Kidney (tissue), 14 donors: ENCODE measurements around the gene CCR9. TPM values are rescaled to one million over a fixed set of nuclear protein-coding genes. Genes with fewer than 3 reads are reported as not detected.

ENCODE experiments used
- DNase-seq, 5 donors: peaks; one replicate each; pipeline ENCODE4 v3.0.0-alpha.2; 2013 to 2020
- FAIRE-seq: peaks from 2 replicates; lab custom pipeline; 2012; peaks lifted over from hg19 to GRCh38; lab: Jason Lieb, UNC
- H3K27ac ChIP-seq, 2 donors: one replicate each; pipeline ENCODE4 v1.7.0; 2013; ENCODE audit warnings: low read depth in 2 of 2, low read length in 2 of 2, inconsistent platforms in 1 of 2
- H3K27me3 ChIP-seq: one replicate; pipeline ENCODE4 v1.7.1; 2013; ENCODE audit warnings: low read length, inconsistent platforms; ENCODE audit not compliant: control insufficient read depth, insufficient read depth
- H3K36me3 ChIP-seq, 3 donors: one replicate each; pipeline versions ENCODE4 v1.7.0 to v1.7.1; 2013; ENCODE audit warnings: low read length in 3 of 3, control low read depth in 1 of 3, inconsistent platforms in 1 of 3; ENCODE audit not compliant: insufficient read depth in 3 of 3, control insufficient read depth in 2 of 3
- H3K4me1 ChIP-seq, 3 donors: one replicate each; pipeline versions ENCODE4 v1.7.0 to v1.7.1; 2013; ENCODE audit warnings: low read length in 3 of 3, inconsistent platforms in 1 of 3, low read depth in 1 of 3; ENCODE audit not compliant: control insufficient read depth in 2 of 3, insufficient read depth in 2 of 3
- H3K4me3 ChIP-seq, 3 donors: one replicate each; pipeline versions ENCODE4 v1.7.0 to v1.8.1; 2013; ENCODE audit warnings: low read length in 3 of 3, control low read depth in 1 of 3, inconsistent platforms in 1 of 3
- H3K9ac ChIP-seq, 3 donors: one replicate each; pipeline versions ENCODE4 v1.7.0 to v1.7.1; 2013; ENCODE audit warnings: low read length in 3 of 3, control low read depth in 1 of 3, inconsistent platforms in 1 of 3
- H3K9me3 ChIP-seq, 3 donors: one replicate each; pipeline versions ENCODE4 v1.7.0 to v1.7.1; 2013; ENCODE audit warnings: low read length in 3 of 3, control low read depth in 1 of 3, inconsistent platforms in 1 of 3; ENCODE audit not compliant: control insufficient read depth in 2 of 3, insufficient read depth in 1 of 3
- intact Hi-C: fragments of 100-400 bp; cut with DNase I; formaldehyde crosslinking; loops from one replicate; pipeline ENCODE4 v1.11.1; 2022
- polyA plus RNA-seq: library from polyadenylated mRNA; stranded (reverse); fragments of 350-450 nt; fragmentation: Illumina TruSeq; extraction: RNeasy Lipid Tissue Mini Kit (QIAGEN cat#74804); gene quantifications from one replicate; pipeline ENCODE4 v1.2.3, GENCODE V29; 2014; ENCODE audit warnings: low read depth, low replicate concordance; ENCODE audit not compliant: insufficient read depth
- total RNA-seq: library from RNA; stranded (reverse); fragmentation: NEBNext Ultra II Directional; extraction: Animal tissue kit (Norgen Biotek cat#: 25700); gene quantifications from one replicate; pipeline ENCODE4 v1.2.1, GENCODE V29; 2021
- TF ChIP-seq, protein P1 (sequence below): IDR thresholded peaks from 3 replicates; pipeline ENCODE4 v1.5.1; 2012; ENCODE audit warnings: mild to moderate bottlenecking, moderate library complexity, borderline replicate concordance; ENCODE audit not compliant: insufficient read depth; ENCODE audit errors: extremely low read depth
- donor health status: control.
- donor health status: control.
- donor health status: control.
- donor health status: control.
- donor health status: control.
- donor health status: DM: yes; HTN: yes; CAD: no.
- donor health status: Normal renal cell carcinoma (clear cell type).

The CCR9 gene
- total and polyA plus RNA-seq, 2 donors from 2014 or later = 0.22 to 0.43 TPM

- no peaks in the 10 kb centered on the region for H3K36me3 ChIP-seq
- no peak for FAIRE-seq
- intact Hi-C loops = no loop called here
- TF ChIP-seq, protein P1, sequence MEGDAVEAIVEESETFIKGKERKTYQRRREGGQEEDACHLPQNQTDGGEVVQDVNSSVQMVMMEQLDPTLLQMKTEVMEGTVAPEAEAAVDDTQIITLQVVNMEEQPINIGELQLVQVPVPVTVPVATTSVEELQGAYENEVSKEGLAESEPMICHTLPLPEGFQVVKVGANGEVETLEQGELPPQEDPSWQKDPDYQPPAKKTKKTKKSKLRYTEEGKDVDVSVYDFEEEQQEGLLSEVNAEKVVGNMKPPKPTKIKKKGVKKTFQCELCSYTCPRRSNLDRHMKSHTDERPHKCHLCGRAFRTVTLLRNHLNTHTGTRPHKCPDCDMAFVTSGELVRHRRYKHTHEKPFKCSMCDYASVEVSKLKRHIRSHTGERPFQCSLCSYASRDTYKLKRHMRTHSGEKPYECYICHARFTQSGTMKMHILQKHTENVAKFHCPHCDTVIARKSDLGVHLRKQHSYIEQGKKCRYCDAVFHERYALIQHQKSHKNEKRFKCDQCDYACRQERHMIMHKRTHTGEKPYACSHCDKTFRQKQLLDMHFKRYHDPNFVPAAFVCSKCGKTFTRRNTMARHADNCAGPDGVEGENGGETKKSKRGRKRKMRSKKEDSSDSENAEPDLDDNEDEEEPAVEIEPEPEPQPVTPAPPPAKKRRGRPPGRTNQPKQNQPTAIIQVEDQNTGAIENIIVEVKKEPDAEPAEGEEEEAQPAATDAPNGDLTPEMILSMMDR = no peak
- H3K4me3 ChIP-seq = no peak overlapping the region
- H3K4me1 ChIP-seq = no peaks in the 10 kb centered on the region
- DNase-seq = no peak
- H3K9me3 ChIP-seq = no peaks in the 10 kb centered on the region
- H3K27ac ChIP-seq = no peak overlapping the region
- H3K9ac ChIP-seq = no peak overlapping the region
- H3K27me3 ChIP-seq = no peaks in the 10 kb centered on the region
These were observed 16.7 kb upstream of the CCR9 start for GRCh38 chr3:45869638-45870037.

DNA sequence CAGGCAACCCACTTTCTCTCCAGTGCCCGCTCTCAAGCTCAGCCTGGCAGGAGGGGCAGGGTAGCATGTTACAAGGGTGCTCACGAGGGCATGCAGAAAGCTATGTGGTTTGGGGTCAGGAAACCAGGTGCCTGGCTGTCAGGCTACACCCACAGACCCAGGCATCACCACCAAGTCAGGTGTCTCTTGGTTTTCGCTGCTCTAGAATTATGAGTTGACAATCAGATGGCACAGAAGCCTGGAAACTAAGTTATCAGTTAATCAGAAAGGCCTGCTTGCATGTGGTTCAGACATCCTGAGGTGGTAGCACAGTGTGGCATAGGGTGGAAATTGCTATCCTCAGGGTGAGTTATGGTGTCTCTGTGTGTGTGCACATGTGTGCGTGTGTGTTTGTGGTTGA, 16.2 kb upstream of the CCR9 start:
- intact Hi-C loops = no loop called here
- FAIRE-seq = no peak

GRCh38 chr3:45871780-45872179, 14.6 kb upstream of the CCR9 start:
- H3K9ac ChIP-seq = no peak overlapping the region
- no peaks in the 10 kb centered on the region for H3K27me3 ChIP-seq
- no peak overlapping the region for H3K4me3 ChIP-seq
- intact Hi-C loops = no loop called here
- H3K4me1 ChIP-seq = no peaks in the 10 kb centered on the region
- no peaks in the 10 kb centered on the region for H3K36me3 ChIP-seq
- TF ChIP-seq, protein P1 = no peak
- FAIRE-seq (no peak), DNase-seq (no peak)
- H3K9me3 ChIP-seq = no peaks in the 10 kb centered on the region
- no peak overlapping the region for H3K27ac ChIP-seq

More for the DNA sequence above, 16.2 kb upstream of the CCR9 start:
- Histone ChIP-seq H3K9ac (no peak overlapping the region), H3K4me1 (no peaks in the 10 kb centered on the region), H3K27me3 (no peaks in the 10 kb centered on the region), H3K4me3 (no peak overlapping the region), H3K27ac (no peak overlapping the region), H3K36me3 (no peaks in the 10 kb centered on the region), H3K9me3 (no peaks in the 10 kb centered on the region)
- TF ChIP-seq, protein P1 = no peak
- DNase-seq = no peak

- no peak for DNase-seq
- FAIRE-seq = no peak
These were observed 13.8 kb upstream of the CCR9 start for GRCh38 chr3:45872569-45872968.

More at GRCh38 chr3:45872569-45872968, 13.8 kb upstream of the CCR9 start:
- TF ChIP-seq, protein P1 = no peak
- Histone ChIP-seq H3K27ac (no peak overlapping the region), H3K36me3 (no peaks in the 10 kb centered on the region), H3K4me1 (no peaks in the 10 kb centered on the region), H3K4me3 (no peak overlapping the region), H3K27me3 (no peaks in the 10 kb centered on the region), H3K9ac (no peak overlapping the region), H3K9me3 (no peaks in the 10 kb centered on the region)
- intact Hi-C loops = no loop called here
